Measurements from ENCODE around the gene NSMCE1.

NSMCE1 gene

GRCh38 chr16:27287887-27288286, 19.3 kb upstream of the NSMCE1 start:
- H3K4me3 ChIP-seq (ENCODE audit: low read length): no peak overlapping the region
- TF ChIP-seq, protein P1, sequence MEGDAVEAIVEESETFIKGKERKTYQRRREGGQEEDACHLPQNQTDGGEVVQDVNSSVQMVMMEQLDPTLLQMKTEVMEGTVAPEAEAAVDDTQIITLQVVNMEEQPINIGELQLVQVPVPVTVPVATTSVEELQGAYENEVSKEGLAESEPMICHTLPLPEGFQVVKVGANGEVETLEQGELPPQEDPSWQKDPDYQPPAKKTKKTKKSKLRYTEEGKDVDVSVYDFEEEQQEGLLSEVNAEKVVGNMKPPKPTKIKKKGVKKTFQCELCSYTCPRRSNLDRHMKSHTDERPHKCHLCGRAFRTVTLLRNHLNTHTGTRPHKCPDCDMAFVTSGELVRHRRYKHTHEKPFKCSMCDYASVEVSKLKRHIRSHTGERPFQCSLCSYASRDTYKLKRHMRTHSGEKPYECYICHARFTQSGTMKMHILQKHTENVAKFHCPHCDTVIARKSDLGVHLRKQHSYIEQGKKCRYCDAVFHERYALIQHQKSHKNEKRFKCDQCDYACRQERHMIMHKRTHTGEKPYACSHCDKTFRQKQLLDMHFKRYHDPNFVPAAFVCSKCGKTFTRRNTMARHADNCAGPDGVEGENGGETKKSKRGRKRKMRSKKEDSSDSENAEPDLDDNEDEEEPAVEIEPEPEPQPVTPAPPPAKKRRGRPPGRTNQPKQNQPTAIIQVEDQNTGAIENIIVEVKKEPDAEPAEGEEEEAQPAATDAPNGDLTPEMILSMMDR (conservative IDR thresholded peaks at IDR 0.05; ENCODE audit: low read depth, low read length): no peak
- no peak for DNase-seq (ENCODE audit: low read depth)

DNA sequence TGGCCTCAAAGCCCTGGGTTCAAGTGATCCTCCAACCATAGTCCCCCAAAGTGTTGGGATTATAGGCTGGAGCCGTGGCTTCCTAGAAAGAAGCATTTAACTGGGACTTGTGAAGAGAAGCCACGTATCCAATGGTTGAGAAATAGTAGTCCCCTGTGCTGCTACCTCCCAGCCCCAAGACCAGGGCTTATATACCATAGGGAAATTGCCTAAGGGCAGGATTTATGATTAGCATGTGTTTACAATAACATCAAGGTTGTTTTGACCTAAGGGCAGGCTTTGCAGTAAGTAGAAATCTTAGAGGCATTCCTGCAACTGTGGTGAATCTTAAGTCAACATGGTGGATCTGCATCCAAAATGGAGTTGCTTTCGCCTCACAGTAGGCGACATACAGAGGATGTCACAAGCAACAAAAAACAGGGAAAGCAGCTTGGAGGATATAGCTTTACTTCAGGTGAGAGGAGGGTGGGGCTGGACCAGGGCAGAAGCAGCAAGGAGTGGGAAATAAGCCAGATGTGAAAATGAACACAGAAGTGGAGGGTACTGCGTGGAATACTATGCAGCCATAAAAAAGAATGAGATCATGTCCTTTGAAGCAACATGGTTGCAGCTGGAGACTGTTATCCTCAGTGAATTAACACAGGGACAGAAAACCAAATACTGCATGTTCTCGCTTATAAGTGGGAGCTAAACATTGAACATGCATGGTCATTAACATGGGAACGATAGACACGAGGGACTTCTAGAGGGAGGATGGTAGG, 18.7 kb upstream of the NSMCE1 start:
- no peak overlapping the region for H3K4me3 ChIP-seq (ENCODE audit: low read length)
- no peak for DNase-seq (ENCODE audit: low read depth)
- TF ChIP-seq, protein P1 (conservative IDR thresholded peaks at IDR 0.05; ENCODE audit: low read depth, low read length): no peak

DNA sequence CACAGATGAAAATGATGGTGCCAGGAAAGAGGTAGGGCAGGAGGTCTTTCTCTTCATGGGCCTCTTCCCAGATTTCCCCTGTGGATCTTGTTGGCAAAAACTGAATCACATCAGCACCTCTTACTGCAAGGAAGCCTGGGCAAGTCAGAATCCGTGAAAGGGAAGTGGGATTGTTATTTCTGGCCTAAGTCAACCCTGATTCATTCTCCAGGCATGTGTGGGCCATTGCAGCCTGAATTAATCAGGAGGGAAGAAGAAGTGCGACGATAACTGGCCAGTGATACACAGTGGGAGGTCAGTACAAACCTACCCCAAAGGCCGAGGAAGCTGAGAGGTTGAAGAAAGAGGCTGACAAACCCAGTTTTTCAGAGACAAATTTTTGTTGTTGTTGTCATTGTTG, 17.9 kb upstream of the NSMCE1 start:
- TF ChIP-seq, protein P1 (conservative IDR thresholded peaks at IDR 0.05; ENCODE audit: low read depth, low read length): no peak

DNA sequence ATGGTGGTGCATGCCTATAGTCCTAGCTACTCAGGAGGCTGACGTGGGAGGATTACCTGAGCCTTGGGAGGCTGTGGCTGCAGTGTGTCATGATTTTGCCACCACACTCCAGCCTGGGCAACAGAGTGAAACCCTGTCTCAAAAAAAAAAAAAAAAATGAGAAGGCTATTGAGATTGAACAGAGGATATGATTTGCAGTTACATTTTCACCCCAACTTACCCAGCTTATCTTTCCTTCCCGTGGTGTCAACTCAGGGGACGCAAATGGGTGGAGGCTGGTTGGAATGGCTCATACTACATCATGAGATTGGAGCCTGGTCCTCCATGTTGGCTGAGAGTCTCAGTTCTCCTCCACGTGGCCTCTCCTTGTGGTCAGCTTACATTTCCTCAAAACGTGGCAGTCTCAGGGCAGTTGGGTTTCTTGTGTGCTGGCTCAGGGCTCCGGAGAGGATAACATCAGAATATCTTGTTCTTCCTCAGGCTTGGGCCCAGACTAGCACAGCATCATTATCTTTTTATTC, 17.2 kb upstream of the NSMCE1 start:
- DNase-seq (ENCODE audit: low read depth): no peak
- TF ChIP-seq, protein P1 (conservative IDR thresholded peaks at IDR 0.05; ENCODE audit: low read depth, low read length): no peak
- no peak overlapping the region for H3K4me3 ChIP-seq (ENCODE audit: low read length)

More for the DNA sequence above, 17.9 kb upstream of the NSMCE1 start:
- no peak overlapping the region for H3K4me3 ChIP-seq (ENCODE audit: low read length)
- DNase-seq (ENCODE audit: low read depth): peak; percentile 20

- H3K4me3 ChIP-seq (ENCODE audit: low read length): no peak overlapping the region
- TF ChIP-seq, protein P1 (conservative IDR thresholded peaks at IDR 0.05; ENCODE audit: low read depth, low read length): no peak
- DNase-seq (ENCODE audit: low read depth): no peak
Observed at GRCh38 chr16:27284865-27285675, 16.5 kb upstream of the NSMCE1 start.

- DNase-seq (ENCODE audit: low read depth): no peak
- H3K4me3 ChIP-seq (ENCODE audit: low read length): no peak overlapping the region
- TF ChIP-seq, protein P1 (conservative IDR thresholded peaks at IDR 0.05; ENCODE audit: low read depth, low read length): no peak
Observed at GRCh38 chr16:27281243-27281642, 12.7 kb upstream of the NSMCE1 start.

Measured in retinal pigment epithelial cell (primary cell).